HepG2 (cell line): ENCODE data around the gene ZCCHC3. TPM values are rescaled to one million over a fixed set of nuclear protein-coding genes. Genes with fewer than 3 reads are reported as not detected.

Experiments used
- BCL6 ChIP-seq: IDR thresholded peaks from 2 replicates; pipeline ENCODE4 v1.6.1; 2016; ENCODE audit warnings: missing genetic modification reagents, missing compliant biosample characterization
- FOXJ3 ChIP-seq: sonication (generic); formaldehyde crosslinking; IDR thresholded peaks from 2 replicates; pipeline ENCODE4 v1.4.0; 2020; ENCODE audit warnings: missing genetic modification reagents, mild to moderate bottlenecking, borderline replicate concordance
- MEIS1 ChIP-seq: sonication (generic); formaldehyde crosslinking; IDR thresholded peaks from 2 replicates; pipeline ENCODE4 v1.9.0; 2021; ENCODE audit warnings: mild to moderate bottlenecking, missing genetic modification reagents, moderate library complexity, borderline replicate concordance
- MIXL1 ChIP-seq: IDR thresholded peaks from 2 replicates; pipeline ENCODE4 v1.6.1; 2016
- NFYC ChIP-seq: IDR thresholded peaks from 2 replicates; pipeline ENCODE4 v1.6.1; 2016; ENCODE audit warnings: missing genetic modification reagents, missing compliant biosample characterization
- SAP130 ChIP-seq: IDR thresholded peaks from 2 replicates; pipeline ENCODE4 v1.6.1; 2016; ENCODE audit warnings: low read depth
- TAF15 ChIP-seq: fragments of 200-400 bp; formaldehyde crosslinking; IDR thresholded peaks from one replicate; pipeline ENCODE4 v1.6.1; 2018; ENCODE audit warnings: mild to moderate bottlenecking, low read depth, low read length; ENCODE audit not compliant: poor library complexity, severe bottlenecking
- TBX3 ChIP-seq: fragments of 450-650 bp; IDR thresholded peaks from 2 replicates; pipeline ENCODE4 v1.6.1; 2017; ENCODE audit warnings: antibody characterized with exemption, mild to moderate bottlenecking, inconsistent platforms, borderline replicate concordance
- TOPORS ChIP-seq: sonication (generic); formaldehyde crosslinking; IDR thresholded peaks from 2 replicates; pipeline ENCODE4 v1.8.0; 2023; ENCODE audit warnings: mild to moderate bottlenecking, missing genetic modification reagents
- ZNF589 ChIP-seq: sonication (generic); formaldehyde crosslinking; conservative IDR thresholded peaks from 2 replicates; pipeline ENCODE4 v1.8.0; 2022; ENCODE audit warnings: mild to moderate bottlenecking, moderate library complexity, missing genetic modification reagents
- ZNF615 ChIP-seq: sonication (generic); formaldehyde crosslinking; IDR thresholded peaks from 2 replicates; pipeline ENCODE4 v1.5.0; 2020; ENCODE audit warnings: mild to moderate bottlenecking, missing genetic modification reagents, borderline replicate concordance
- ZNF775 ChIP-seq: sonication (generic); formaldehyde crosslinking; IDR thresholded peaks from 2 replicates; pipeline ENCODE4 v1.4.0; 2020; ENCODE audit warnings: missing genetic modification reagents, mild to moderate bottlenecking, moderate library complexity, borderline replicate concordance
- polyA plus RNA-seq, 8 experiments: library from polyadenylated mRNA; depleted of rRNA in 3 of 8; stranded (reverse) in 7 of 8; unstranded in 1 of 8; fragments of >200 nt; fragmentation: Illumina TruSeq in 4 of 8; extraction: Trizol in 4 of 8; gene quantifications; 2 replicates each; pipeline versions ENCODE4 v1.2.1 to v1.2.3, GENCODE V29; 2011 to 2016; ENCODE audit warnings: low read depth in 4 of 8, missing spikeins in 1 of 8, mixed read lengths in 1 of 8; ENCODE audit not compliant: insufficient read depth in 1 of 8
- total RNA-seq, 5 experiments: library from RNA; depleted of rRNA; stranded (reverse); fragments of >200 nt; fragmentation: Illumina TruSeq; extraction: Trizol; gene quantifications; 2 replicates each; pipeline ENCODE4 v1.2.3, GENCODE V29; 2016; ENCODE audit warnings: low read depth in 1 of 5
- TF ChIP-seq, protein P1 (sequence below): sonication (generic); formaldehyde crosslinking; IDR thresholded peaks from 2 replicates; pipeline ENCODE4 v1.4.0; 2020; ENCODE audit warnings: missing genetic modification reagents
- TF ChIP-seq, protein P2 (sequence below): sonication (generic); formaldehyde crosslinking; IDR thresholded peaks from 2 replicates; pipeline ENCODE4 v1.4.0; 2020; ENCODE audit warnings: missing genetic modification reagents
- TF ChIP-seq, protein P3 (sequence below): IDR thresholded peaks from 2 replicates; pipeline ENCODE4 v1.6.1; 2016; ENCODE audit warnings: control low read depth
- TF ChIP-seq, protein P4 (sequence below): sonication (generic); formaldehyde crosslinking; IDR thresholded peaks from 2 replicates; pipeline ENCODE4 v1.8.0; 2022; ENCODE audit warnings: missing genetic modification reagents, mild to moderate bottlenecking, borderline replicate concordance

The ZCCHC3 gene
- total and polyA plus RNA-seq, 2 of the 13 experiments (the other 11 are each of a cell fraction or from before 2014, with no cell fraction given) = 46.6 to 63.0 TPM

- TF ChIP-seq, protein P1, sequence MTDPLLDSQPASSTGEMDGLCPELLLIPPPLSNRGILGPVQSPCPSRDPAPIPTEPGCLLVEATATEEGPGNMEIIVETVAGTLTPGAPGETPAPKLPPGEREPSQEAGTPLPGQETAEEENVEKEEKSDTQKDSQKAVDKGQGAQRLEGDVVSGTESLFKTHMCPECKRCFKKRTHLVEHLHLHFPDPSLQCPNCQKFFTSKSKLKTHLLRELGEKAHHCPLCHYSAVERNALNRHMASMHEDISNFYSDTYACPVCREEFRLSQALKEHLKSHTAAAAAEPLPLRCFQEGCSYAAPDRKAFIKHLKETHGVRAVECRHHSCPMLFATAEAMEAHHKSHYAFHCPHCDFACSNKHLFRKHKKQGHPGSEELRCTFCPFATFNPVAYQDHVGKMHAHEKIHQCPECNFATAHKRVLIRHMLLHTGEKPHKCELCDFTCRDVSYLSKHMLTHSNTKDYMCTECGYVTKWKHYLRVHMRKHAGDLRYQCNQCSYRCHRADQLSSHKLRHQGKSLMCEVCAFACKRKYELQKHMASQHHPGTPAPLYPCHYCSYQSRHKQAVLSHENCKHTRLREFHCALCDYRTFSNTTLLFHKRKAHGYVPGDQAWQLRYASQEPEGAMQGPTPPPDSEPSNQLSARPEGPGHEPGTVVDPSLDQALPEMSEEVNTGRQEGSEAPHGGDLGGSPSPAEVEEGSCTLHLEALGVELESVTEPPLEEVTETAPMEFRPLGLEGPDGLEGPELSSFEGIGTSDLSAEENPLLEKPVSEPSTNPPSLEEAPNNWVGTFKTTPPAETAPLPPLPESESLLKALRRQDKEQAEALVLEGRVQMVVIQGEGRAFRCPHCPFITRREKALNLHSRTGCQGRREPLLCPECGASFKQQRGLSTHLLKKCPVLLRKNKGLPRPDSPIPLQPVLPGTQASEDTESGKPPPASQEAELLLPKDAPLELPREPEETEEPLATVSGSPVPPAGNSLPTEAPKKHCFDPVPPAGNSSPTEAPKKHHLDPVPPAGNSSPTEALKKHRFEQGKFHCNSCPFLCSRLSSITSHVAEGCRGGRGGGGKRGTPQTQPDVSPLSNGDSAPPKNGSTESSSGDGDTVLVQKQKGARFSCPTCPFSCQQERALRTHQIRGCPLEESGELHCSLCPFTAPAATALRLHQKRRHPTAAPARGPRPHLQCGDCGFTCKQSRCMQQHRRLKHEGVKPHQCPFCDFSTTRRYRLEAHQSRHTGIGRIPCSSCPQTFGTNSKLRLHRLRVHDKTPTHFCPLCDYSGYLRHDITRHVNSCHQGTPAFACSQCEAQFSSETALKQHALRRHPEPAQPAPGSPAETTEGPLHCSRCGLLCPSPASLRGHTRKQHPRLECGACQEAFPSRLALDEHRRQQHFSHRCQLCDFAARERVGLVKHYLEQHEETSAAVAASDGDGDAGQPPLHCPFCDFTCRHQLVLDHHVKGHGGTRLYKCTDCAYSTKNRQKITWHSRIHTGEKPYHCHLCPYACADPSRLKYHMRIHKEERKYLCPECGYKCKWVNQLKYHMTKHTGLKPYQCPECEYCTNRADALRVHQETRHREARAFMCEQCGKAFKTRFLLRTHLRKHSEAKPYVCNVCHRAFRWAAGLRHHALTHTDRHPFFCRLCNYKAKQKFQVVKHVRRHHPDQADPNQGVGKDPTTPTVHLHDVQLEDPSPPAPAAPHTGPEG (CRISPR knock-in tag) = peak; percentile 96
- TF ChIP-seq TAF15 (peak; percentile 95), ZNF775 (CRISPR knock-in tag) (peak; percentile 85; the same call in 1 of the 2 replicates), BCL6 (peak; percentile 100), TOPORS (CRISPR knock-in tag) (no peak), ZNF589 (CRISPR knock-in tag) (peak; percentile 94), SAP130 (CRISPR knock-in tag) (peak; percentile 98), MEIS1 (peak; percentile 95), NFYC (peak; percentile 75), TBX3 (0 out of 2 replicates have a peak, but pooled peaks have one; percentile 34), MIXL1 (CRISPR knock-in tag) (peak; percentile 96), FOXJ3 (CRISPR knock-in tag) (peak; percentile 91; the same call in 1 of the 2 replicates), ZNF615 (CRISPR knock-in tag) (peak; percentile 90; the same call in 1 of the 2 replicates)
- TF ChIP-seq, protein P2, sequence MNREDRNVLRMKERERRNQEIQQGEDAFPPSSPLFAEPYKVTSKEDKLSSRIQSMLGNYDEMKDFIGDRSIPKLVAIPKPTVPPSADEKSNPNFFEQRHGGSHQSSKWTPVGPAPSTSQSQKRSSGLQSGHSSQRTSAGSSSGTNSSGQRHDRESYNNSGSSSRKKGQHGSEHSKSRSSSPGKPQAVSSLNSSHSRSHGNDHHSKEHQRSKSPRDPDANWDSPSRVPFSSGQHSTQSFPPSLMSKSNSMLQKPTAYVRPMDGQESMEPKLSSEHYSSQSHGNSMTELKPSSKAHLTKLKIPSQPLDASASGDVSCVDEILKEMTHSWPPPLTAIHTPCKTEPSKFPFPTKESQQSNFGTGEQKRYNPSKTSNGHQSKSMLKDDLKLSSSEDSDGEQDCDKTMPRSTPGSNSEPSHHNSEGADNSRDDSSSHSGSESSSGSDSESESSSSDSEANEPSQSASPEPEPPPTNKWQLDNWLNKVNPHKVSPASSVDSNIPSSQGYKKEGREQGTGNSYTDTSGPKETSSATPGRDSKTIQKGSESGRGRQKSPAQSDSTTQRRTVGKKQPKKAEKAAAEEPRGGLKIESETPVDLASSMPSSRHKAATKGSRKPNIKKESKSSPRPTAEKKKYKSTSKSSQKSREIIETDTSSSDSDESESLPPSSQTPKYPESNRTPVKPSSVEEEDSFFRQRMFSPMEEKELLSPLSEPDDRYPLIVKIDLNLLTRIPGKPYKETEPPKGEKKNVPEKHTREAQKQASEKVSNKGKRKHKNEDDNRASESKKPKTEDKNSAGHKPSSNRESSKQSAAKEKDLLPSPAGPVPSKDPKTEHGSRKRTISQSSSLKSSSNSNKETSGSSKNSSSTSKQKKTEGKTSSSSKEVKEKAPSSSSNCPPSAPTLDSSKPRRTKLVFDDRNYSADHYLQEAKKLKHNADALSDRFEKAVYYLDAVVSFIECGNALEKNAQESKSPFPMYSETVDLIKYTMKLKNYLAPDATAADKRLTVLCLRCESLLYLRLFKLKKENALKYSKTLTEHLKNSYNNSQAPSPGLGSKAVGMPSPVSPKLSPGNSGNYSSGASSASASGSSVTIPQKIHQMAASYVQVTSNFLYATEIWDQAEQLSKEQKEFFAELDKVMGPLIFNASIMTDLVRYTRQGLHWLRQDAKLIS (CRISPR knock-in tag) = no peak
- TF ChIP-seq, protein P3, sequence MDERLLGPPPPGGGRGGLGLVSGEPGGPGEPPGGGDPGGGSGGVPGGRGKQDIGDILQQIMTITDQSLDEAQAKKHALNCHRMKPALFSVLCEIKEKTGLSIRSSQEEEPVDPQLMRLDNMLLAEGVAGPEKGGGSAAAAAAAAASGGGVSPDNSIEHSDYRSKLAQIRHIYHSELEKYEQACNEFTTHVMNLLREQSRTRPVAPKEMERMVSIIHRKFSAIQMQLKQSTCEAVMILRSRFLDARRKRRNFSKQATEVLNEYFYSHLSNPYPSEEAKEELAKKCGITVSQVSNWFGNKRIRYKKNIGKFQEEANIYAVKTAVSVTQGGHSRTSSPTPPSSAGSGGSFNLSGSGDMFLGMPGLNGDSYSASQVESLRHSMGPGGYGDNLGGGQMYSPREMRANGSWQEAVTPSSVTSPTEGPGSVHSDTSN (CRISPR knock-in tag) = 0 out of 2 replicates have a peak, but pooled peaks have one; percentile 25
- TF ChIP-seq, protein P4, sequence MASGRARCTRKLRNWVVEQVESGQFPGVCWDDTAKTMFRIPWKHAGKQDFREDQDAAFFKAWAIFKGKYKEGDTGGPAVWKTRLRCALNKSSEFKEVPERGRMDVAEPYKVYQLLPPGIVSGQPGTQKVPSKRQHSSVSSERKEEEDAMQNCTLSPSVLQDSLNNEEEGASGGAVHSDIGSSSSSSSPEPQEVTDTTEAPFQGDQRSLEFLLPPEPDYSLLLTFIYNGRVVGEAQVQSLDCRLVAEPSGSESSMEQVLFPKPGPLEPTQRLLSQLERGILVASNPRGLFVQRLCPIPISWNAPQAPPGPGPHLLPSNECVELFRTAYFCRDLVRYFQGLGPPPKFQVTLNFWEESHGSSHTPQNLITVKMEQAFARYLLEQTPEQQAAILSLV (CRISPR knock-in tag) = peak; percentile 97
Observed at GRCh38 chr20:297098-297924, at the start of gene ZCCHC3 (continued).
